Mesothelial cell of epicardium (in vitro differentiated cells): Measurements from ENCODE around the gene GARRE1. TPM values are rescaled to one million over a fixed set of nuclear protein-coding genes. Genes with fewer than 3 reads are reported as not detected.
A peak's percentile ranks its signal among the peaks of the same experiment; 100 is the strongest.

Experiments
- DNase-seq, 2 experiments: peaks; one replicate each; pipeline ENCODE4 v3.0.0; 2021; ENCODE audit warnings: low spot score in 2 of 2; ENCODE audit not compliant: unreplicated experiment in 2 of 2
- H3K27ac Mint-ChIP-seq: 2 replicates; pipeline ENCODE4 v1.8.0; 2021; ENCODE audit warnings: mixed read lengths
- H3K27me3 Mint-ChIP-seq: 2 replicates; pipeline ENCODE4 v1.8.0; 2021; ENCODE audit warnings: low read depth, mixed read lengths
- H3K36me3 Mint-ChIP-seq: 2 replicates; pipeline ENCODE4 v1.8.0; 2021; ENCODE audit warnings: mixed read lengths
- H3K4me1 Mint-ChIP-seq: 2 replicates; pipeline ENCODE4 v1.8.0; 2021; ENCODE audit warnings: mixed read lengths
- H3K4me3 Mint-ChIP-seq: 2 replicates; pipeline ENCODE4 v1.8.0; 2021; ENCODE audit warnings: mild to moderate bottlenecking, moderate library complexity, mixed read lengths
- H3K9me3 Mint-ChIP-seq: 2 replicates; pipeline ENCODE4 v1.8.0; 2021; ENCODE audit warnings: mixed read lengths
- CTCF ChIP-seq: fragments of 200-600 bp; sonication (generic); IDR thresholded peaks from one replicate; pipeline ENCODE4 v1.5.0; 2021; ENCODE audit warnings: antibody characterized with exemption; ENCODE audit not compliant: unreplicated experiment
- total RNA-seq: library from RNA; stranded (reverse); gene quantifications from 3 replicates; pipeline ENCODE4 v1.2.1, GENCODE V29; 2021

Gene GARRE1
- total RNA-seq, 1 donor from 2014 or later: 52.4 TPM

GRCh38 chr19:34274284-34274826 lies 20.0 kb downstream of the GARRE1 start:
- H3K9me3 Mint-ChIP-seq: peaks cover 3% of the 10 kb centered on the region
- H3K36me3 Mint-ChIP-seq: peaks cover 17% of the 10 kb centered on the region
- H3K27ac Mint-ChIP-seq: peak overlapping the region; percentile 92
- H3K4me1 Mint-ChIP-seq: peaks cover 36% of the 10 kb centered on the region
- H3K4me3 Mint-ChIP-seq: no peak overlapping the region
- TF ChIP-seq CTCF: no peak
- no peak for DNase-seq
- H3K27me3 Mint-ChIP-seq: no peaks in the 10 kb centered on the region

DNA sequence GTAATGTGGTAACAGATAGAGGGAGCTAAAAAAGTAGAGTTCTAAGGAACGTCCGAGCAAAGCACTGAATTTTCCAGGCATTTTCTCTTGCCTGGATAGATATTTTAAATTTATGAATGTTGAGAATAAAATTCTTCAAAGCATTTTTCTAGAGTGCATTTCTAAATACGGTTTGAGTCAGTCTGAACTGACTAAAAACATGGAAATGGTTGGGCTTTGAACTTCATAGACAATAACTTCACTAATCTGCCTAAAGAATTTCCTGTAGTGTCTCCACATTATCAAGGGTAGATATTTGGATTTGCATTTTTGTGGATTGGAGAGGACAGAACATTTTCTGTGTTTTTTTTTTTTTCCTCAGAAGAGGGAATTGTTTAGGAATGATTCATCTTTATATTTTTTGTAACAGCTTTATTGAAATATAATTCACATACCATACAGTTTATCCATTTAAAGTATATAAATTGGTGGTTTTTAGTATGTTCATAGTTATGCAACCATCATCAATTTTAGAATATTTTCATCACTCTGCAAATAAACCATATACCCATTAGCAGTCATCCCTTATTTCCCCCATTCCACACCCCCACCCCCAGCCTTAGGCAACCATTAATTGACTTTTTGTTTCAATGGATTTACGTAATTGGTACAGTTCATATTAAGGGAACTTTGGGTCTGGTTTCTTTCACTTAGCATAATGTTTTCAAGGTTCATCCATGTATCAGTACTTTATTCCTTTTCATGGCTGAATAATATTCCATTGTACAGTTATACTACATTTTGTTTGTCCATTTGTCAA lies 20.7 kb downstream of the GARRE1 start:
- peak overlapping the region; percentile 92 for H3K27ac Mint-ChIP-seq
- no peak for DNase-seq
- no peak overlapping the region for H3K4me3 Mint-ChIP-seq
- H3K36me3 Mint-ChIP-seq: peaks cover 17% of the 10 kb centered on the region
- H3K9me3 Mint-ChIP-seq: peaks cover 3% of the 10 kb centered on the region
- no peaks in the 10 kb centered on the region for H3K27me3 Mint-ChIP-seq
- TF ChIP-seq CTCF: no peak
- peaks cover 30% of the 10 kb centered on the region for H3K4me1 Mint-ChIP-seq

DNA sequence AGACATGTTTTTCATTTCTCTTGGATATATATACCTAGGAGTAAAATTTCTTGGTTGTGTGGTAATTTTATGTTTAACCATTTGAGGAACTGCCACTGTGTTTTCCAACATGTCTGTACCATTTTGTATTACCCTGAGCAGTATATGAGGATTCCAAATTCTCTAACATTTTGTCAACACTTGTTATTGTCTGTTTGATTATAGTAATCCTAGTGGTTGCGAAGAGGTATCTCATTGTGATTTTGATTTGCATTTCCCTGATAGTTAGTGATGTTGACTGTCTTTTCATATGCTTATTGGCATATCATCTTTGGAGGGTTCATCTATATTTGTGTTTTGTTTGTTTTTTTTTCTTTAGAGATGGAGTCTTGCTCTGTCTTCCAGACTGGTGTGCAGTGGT lies 21.4 kb downstream of the GARRE1 start:
- Mint-ChIP-seq H3K27ac (peak overlapping the region; percentile 75), H3K36me3 (peaks cover 17% of the 10 kb centered on the region), H3K4me3 (no peak overlapping the region), H3K4me1 (peaks cover 24% of the 10 kb centered on the region), H3K9me3 (peaks cover 3% of the 10 kb centered on the region), H3K27me3 (no peaks in the 10 kb centered on the region)
- DNase-seq: no peak
- TF ChIP-seq CTCF: no peak

- H3K27ac Mint-ChIP-seq: peak overlapping the region; percentile 75
- DNase-seq: no peak
- peaks cover 17% of the 10 kb centered on the region for H3K36me3 Mint-ChIP-seq
- peaks cover 23% of the 10 kb centered on the region for H3K4me1 Mint-ChIP-seq
- H3K9me3 Mint-ChIP-seq: peaks cover 3% of the 10 kb centered on the region
- no peak for TF ChIP-seq CTCF
- H3K27me3 Mint-ChIP-seq: no peaks in the 10 kb centered on the region
- no peak overlapping the region for H3K4me3 Mint-ChIP-seq
Observed at GRCh38 chr19:34276614-34277013, 22.3 kb downstream of the GARRE1 start.

- DNase-seq: no peak
- TF ChIP-seq CTCF: no peak
- H3K4me3 Mint-ChIP-seq: no peak overlapping the region
- peak overlapping the region; percentile 75 for H3K27ac Mint-ChIP-seq
- peaks cover 3% of the 10 kb centered on the region for H3K9me3 Mint-ChIP-seq
- peaks cover 17% of the 10 kb centered on the region for H3K36me3 Mint-ChIP-seq
- H3K4me1 Mint-ChIP-seq: peaks cover 23% of the 10 kb centered on the region
- H3K27me3 Mint-ChIP-seq: no peaks in the 10 kb centered on the region
Observed at GRCh38 chr19:34277244-34277643, 22.9 kb downstream of the GARRE1 start.
